HG03196 (cell line): ENCODE data around the gene MEF2B.
"Not testable (repeated sequence)": the region's sequence is repeated elsewhere in the genome, so short reads cannot be mapped to it uniquely, and the experiment has no call there.

Experiments used
- ATAC-seq: cut with Tn5 transposase; IDR thresholded peaks from one replicate; pipeline ENCODE4 v1.9.1; 2021; ENCODE audit not compliant: unreplicated experiment

MEF2B gene

DNA sequence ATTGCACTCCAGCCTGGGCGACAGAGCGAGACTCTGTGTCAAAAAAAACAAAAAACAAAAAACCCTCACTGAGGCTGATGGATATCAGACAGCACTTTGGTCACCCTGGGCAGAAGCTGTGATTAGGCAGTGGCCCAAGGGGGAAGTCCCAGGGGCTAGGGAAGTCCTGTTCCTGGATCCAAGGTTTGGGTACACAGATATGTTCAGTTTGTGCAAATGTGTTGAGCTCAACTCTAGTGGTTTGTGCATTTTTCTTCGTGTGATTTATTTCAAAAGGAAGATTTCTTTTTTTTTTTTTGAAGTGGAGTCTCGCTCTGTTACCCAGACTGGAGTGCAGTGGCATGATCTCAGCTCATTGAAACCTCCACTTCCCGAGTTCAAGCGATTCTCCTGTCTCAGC is 12.3 kb downstream of the MEF2B start:
- no peak for ATAC-seq

DNA sequence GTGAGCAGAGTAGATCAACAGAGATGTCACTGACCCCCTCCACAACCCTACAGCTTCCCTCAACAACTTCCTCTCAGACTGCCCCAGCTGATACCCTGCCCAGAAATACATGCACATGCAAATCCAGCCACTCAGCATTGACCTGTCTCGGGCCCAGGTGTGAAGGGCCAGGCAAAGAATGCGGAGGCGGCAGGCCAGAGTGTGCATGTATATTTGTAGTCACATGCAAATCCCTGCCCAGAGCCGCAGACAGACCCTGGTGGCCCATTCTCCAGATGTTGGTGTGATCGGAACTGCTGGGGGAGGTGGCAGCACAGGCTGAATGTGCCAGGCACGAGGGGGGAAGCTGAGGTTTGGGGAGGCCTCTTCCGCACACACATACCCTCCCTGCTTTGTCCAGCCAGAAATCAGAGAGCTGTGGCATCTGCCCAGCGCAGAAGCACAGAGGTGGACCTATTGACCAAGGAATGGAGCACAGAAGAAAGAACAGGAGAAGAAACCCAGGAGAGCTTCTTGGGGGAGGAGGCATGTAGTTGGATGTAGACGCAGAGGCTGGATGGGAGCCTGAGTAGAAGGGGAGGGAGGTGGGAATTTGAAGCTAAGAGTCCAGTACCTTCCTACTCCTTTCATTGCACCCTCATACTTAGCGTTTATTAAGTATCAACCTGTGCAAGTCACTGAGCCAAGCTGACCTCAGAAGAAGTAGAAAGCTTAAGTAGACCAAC is 14.4 kb downstream of the MEF2B start:
- peak; percentile 47 for ATAC-seq

GRCh38 chr19:19154768-19155494 is 15.1 kb downstream of the MEF2B start:
- ATAC-seq: no peak

GRCh38 chr19:19152668-19153384 is 17.2 kb downstream of the MEF2B start:
- no peak for ATAC-seq

GRCh38 chr19:19151418-19151817 is 18.6 kb downstream of the MEF2B start:
- no peak for ATAC-seq

- no peak for ATAC-seq
These were observed 20.6 kb downstream of the MEF2B start for GRCh38 chr19:19149435-19149834.

- ATAC-seq: not testable (repeated sequence)
These were observed 21.6 kb downstream of the MEF2B start for GRCh38 chr19:19148504-19148903.

DNA sequence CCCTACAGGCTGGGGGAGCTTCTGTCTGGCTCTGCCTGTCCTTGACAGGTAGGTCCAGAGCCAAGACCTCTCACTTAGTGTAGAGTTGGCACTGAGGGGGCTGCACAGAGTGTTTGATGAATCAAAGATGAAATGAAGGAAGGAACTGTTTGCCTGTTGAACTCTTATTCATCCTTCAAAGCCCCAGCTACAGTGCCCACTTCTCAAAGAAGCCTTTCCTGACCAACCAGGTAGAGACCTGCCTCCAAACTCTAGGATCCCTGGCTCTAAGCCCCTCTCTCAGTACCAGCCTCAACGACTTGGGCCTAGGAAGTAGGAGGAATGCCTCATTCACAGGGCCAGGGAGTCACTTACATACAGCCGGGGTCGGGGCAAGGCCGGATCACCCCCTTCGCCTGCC is 22.7 kb downstream of the MEF2B start:
- ATAC-seq: no peak

GRCh38 chr19:19146865-19147264 is 23.2 kb downstream of the MEF2B start:
- no peak for ATAC-seq

GRCh38 chr19:19145684-19146608 is 24.1 kb downstream of the MEF2B start:
- ATAC-seq: no peak

DNA sequence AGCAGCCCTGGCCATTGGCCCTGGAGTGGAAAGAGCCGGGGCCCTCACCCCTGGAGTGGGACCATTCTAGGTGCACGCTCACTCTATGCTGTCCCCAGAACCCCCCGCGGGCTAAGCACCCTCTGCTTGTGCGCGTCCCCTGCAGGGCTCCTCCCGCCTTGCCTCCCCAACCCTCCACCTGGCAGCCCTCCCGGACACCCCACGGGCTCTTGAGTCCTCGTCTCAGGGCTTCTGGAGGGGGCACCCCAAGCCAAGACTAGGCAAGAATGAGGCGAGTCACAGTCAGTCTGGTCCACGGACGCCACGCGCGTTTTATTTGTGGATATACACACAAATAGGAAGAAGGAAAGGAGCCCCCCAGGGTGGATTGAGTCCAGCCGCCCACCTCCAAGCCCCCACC is 24.8 kb downstream of the MEF2B start:
- no peak for ATAC-seq

DNA sequence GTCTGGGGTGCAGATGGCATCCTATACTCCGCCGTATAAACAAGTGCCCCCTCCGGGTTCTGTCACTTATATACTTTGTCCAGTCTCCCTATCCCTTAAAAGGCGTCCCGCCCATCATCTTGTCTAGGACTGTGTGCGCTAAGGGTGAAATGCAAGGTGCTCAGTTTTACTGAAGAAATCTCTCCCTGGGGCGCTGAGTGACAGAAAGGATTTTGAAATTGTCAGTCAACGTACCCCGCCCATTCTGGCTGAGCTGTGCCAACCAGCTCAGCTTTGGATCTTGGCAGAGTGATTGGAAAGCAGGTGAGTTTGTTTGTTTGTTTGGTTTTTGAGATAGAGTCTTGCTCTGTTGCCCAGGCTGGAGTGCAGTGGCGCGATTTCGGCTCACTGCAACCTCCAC is 27.7 kb downstream of the MEF2B start:
- no peak for ATAC-seq

DNA sequence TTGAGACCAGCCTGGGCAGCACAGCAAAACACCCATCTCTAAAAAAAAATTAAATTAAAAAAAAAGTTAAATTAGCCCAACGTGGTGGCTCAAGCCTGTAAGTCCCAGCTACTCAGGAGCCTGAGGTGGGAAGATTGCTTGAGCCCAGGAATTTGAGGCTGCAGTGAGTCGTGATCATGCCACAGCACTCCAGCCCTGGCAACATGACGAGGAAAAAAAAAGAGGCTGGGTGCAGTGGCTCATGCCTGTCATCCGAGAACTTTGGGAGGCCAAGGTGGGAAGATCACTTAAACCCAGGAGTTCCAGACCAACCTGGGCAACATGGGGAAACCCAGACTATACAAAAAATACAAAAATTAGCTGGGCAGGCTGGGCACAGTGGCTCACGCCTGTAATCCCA is 29.6 kb downstream of the MEF2B start:
- no peak for ATAC-seq

DNA sequence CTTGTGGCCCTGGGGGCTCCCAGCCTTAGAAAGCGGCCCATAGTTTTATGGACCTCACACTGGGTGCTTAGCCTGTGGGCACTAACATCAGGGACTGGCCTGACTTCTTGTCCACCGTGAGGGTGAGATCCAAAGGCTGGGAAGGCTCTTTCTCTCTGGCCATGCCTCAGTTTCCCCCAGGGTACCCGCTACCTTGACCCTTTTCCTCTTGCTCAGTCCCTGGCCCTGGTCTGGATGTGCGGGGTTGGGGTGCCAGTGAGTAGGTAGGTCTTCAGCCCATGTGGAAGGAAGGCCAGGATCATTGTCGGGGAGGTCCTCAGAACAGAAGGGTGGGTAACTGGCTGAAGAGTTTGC is 30.2 kb downstream of the MEF2B start:
- no peak for ATAC-seq

DNA sequence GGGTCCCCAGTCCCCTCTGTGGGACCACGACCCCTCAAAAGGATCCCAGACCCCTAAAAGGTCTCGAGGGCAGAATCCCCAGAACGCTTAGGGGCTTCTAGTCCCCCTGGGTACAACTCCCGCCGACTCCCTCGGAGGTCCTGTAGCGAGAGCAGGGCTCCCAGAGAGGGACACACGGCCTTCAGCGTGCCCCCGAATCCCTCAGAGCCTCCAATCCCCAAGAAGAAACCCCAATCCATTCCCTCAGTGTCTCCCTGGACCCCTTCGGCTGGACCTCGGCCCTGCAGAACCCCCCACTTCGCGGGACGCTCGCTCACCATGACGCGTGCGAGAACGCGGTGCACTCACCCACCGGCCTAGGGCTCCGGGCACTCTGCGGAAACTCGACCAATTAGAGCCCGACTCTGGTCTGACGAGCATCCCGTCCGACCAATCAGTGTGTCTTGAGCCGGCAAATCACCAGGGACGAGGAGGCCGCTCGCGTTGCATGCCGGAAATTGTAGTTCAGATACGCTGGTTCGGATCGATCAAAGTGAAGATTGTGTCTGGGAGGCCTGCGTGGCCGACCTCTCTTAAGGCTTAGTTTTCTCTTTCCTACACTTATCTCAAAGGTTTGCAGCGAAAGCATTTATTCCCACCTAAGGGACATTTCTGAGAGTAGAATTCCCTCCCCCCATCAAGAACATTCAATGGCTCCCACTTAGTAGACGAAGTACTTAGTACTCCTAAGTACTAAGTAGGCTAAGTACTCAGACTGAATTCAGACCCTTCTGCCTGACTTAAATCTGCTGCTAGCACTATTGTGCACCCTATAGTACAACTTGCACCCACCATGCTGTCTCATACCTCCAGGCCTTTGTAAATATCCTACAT is 31.7 kb downstream of the MEF2B start, which contains the start of gene TMEM161A:
TMEM161A (minus strand) TSS at position 370 of the 873 bp plus-strand sequence; CDS start at position 320, 50 bp downstream.
- ATAC-seq: peak; percentile 98

- no peak for ATAC-seq
These were observed 32.4 kb downstream of the MEF2B start for GRCh38 chr19:19137556-19138108.

- ATAC-seq: not testable (repeated sequence)
These were observed 34.4 kb downstream of the MEF2B start for GRCh38 chr19:19135713-19136112.

- ATAC-seq: no peak
These were observed 35.3 kb downstream of the MEF2B start for GRCh38 chr19:19134687-19135158.

- no peak for ATAC-seq
These were observed 36.1 kb downstream of the MEF2B start for GRCh38 chr19:19133985-19134384.
